ENCODE data around the gene IL12RB2. TPM values are rescaled to one million over a fixed set of nuclear protein-coding genes. Genes with fewer than 3 reads are reported as not detected.
"Not testable (repeated sequence)": the region's sequence is repeated elsewhere in the genome, so short reads cannot be mapped to it uniquely, and the experiment has no call there.

IL12RB2 gene
- total and polyA plus RNA-seq, 7 experiments from 2014 or later = 0.38 to 78.1 (median 0.88) TPM

- ChIA-PET POLR2A (no interaction called here), CTCF (no interaction called here)
- Histone ChIP-seq H3K27me3 (ENCODE audit: control insufficient read depth in 2 of 2, insufficient read depth in 2 of 2, low read length in 2 of 2) (no peaks in the 10 kb centered on the region), H3K4me3 (ENCODE audit: low read length) (no peak overlapping the region), H3K27ac (ENCODE audit: low read depth, low read length) (no peak overlapping the region), H3K36me3 (ENCODE audit: control insufficient read depth in 2 of 3, insufficient read depth in 3 of 3, low read length in 3 of 3) (peaks cover 0 to 3% (median 0%) of the 10 kb centered on the region in 3 experiments), H3K9me3 (ENCODE audit: control insufficient read depth in 2 of 3, low read length in 3 of 3) (no peaks in the 10 kb centered on the region), H3K4me1 (ENCODE audit: control insufficient read depth in 2 of 2, insufficient read depth in 2 of 2, low read length in 2 of 2) (no peaks in the 10 kb centered on the region)
- H3K4me1 Mint-ChIP-seq = peaks cover 0 to 20% (median 7%) of the 10 kb centered on the region in 7 donors
- H3K27me3 Mint-ChIP-seq = no peaks in the 10 kb centered on the region
- ATAC-seq (no peak), DNase-seq (no peak)
- no peak overlapping the region for H3K4me3 Mint-ChIP-seq
- H3K9me3 Mint-ChIP-seq = peaks cover 0 to 1% (median 0%) of the 10 kb centered on the region in 11 donors
- H3K27ac Mint-ChIP-seq = peak overlapping the region in 3 of 9 donors; percentile 36 to 83 (median 38)
- intact Hi-C loops (cut with micrococcal nuclease) = no loop called here
- H3K36me3 Mint-ChIP-seq = peaks cover 0 to 18% (median 0%) of the 10 kb centered on the region in 5 donors
Observed at GRCh38 chr1:67404212-67404620, 96.5 kb downstream of the IL12RB2 start.

GRCh38 chr1:67405473-67406245 is 98.0 kb downstream of the IL12RB2 start:
- peaks cover 0 to 18% (median 13%) of the 10 kb centered on the region in 5 donors for H3K36me3 Mint-ChIP-seq
- Histone ChIP-seq H3K4me3 (ENCODE audit: low read length) (no peak overlapping the region), H3K36me3 (ENCODE audit: control insufficient read depth in 2 of 3, insufficient read depth in 3 of 3, low read length in 3 of 3) (peaks cover 0 to 5% (median 3%) of the 10 kb centered on the region in 3 experiments), H3K27ac (ENCODE audit: low read depth, low read length) (no peak overlapping the region), H3K27me3 (ENCODE audit: control insufficient read depth in 2 of 2, insufficient read depth in 2 of 2, low read length in 2 of 2) (no peaks in the 10 kb centered on the region), H3K9me3 (ENCODE audit: control insufficient read depth in 2 of 3, low read length in 3 of 3) (no peaks in the 10 kb centered on the region), H3K4me1 (ENCODE audit: control insufficient read depth in 2 of 2, insufficient read depth in 2 of 2, low read length in 2 of 2) (no peaks in the 10 kb centered on the region)
- ChIA-PET CTCF (no interaction called here), POLR2A (interaction anchor here (1.2 kb wide), 1 partner anchor 24 kb away, joined by 3 read pairs; the partner anchor contains the start of gene SERBP1)
- no peaks in the 10 kb centered on the region for H3K9me3 Mint-ChIP-seq
- no peak overlapping the region for H3K4me3 Mint-ChIP-seq
- peak overlapping the region; percentile 14 to 83 (median 60) for H3K27ac Mint-ChIP-seq
- DNase-seq = no peak
- no peaks in the 10 kb centered on the region for H3K27me3 Mint-ChIP-seq
- no peak for ATAC-seq
- peaks cover 0 to 27% (median 15%) of the 10 kb centered on the region in 7 donors for H3K4me1 Mint-ChIP-seq
- intact Hi-C loops (cut with micrococcal nuclease) = no loop called here

GRCh38 chr1:67407498-67407897 is 99.8 kb downstream of the IL12RB2 start:
- Mint-ChIP-seq H3K4me1 (peaks cover 0 to 30% (median 15%) of the 10 kb centered on the region in 7 donors), H3K36me3 (peaks cover 0 to 29% (median 17%) of the 10 kb centered on the region in 5 donors), H3K4me3 (no peak overlapping the region), H3K9me3 (no peaks in the 10 kb centered on the region), H3K27me3 (no peaks in the 10 kb centered on the region), H3K27ac (peak overlapping the region in 3 of 9 donors; percentile 8 to 17 (median 12))
- Histone ChIP-seq H3K27me3 (ENCODE audit: control insufficient read depth in 2 of 2, insufficient read depth in 2 of 2, low read length in 2 of 2) (no peaks in the 10 kb centered on the region), H3K4me3 (ENCODE audit: low read length) (no peak overlapping the region), H3K36me3 (ENCODE audit: control insufficient read depth in 2 of 3, insufficient read depth in 3 of 3, low read length in 3 of 3) (peaks cover 0 to 10% (median 8%) of the 10 kb centered on the region in 3 experiments), H3K27ac (ENCODE audit: low read depth, low read length) (no peak overlapping the region), H3K9me3 (ENCODE audit: control insufficient read depth in 2 of 3, low read length in 3 of 3) (no peaks in the 10 kb centered on the region), H3K4me1 (ENCODE audit: control insufficient read depth in 2 of 2, insufficient read depth in 2 of 2, low read length in 2 of 2) (no peaks in the 10 kb centered on the region)
- ChIA-PET POLR2A (interaction anchor here (0.7 to 1.5 kb wide), 3 partner anchors 9 to 237 kb away, joined by 3 read pairs; no protein-coding TSS in a partner anchor), CTCF (no interaction called here)
- DNase-seq (no peak), ATAC-seq (no peak)
- intact Hi-C loops (cut with micrococcal nuclease) = no loop called here

- Mint-ChIP-seq H3K4me3 (no peak overlapping the region), H3K4me1 (peaks cover 0 to 30% (median 15%) of the 10 kb centered on the region in 7 donors), H3K27me3 (no peaks in the 10 kb centered on the region), H3K36me3 (peaks cover 0 to 29% (median 17%) of the 10 kb centered on the region in 5 donors), H3K27ac (peak overlapping the region in 8 of 9 donors; percentile 5 to 69 (median 14)), H3K9me3 (no peaks in the 10 kb centered on the region)
- Histone ChIP-seq H3K36me3 (ENCODE audit: control insufficient read depth in 2 of 3, insufficient read depth in 3 of 3, low read length in 3 of 3) (peaks cover 0 to 13% (median 8%) of the 10 kb centered on the region in 3 experiments), H3K27me3 (ENCODE audit: control insufficient read depth in 2 of 2, insufficient read depth in 2 of 2, low read length in 2 of 2) (no peaks in the 10 kb centered on the region), H3K9me3 (ENCODE audit: control insufficient read depth in 2 of 3, low read length in 3 of 3) (no peaks in the 10 kb centered on the region), H3K4me3 (ENCODE audit: low read length) (no peak overlapping the region), H3K27ac (ENCODE audit: low read depth, low read length) (no peak overlapping the region), H3K4me1 (ENCODE audit: control insufficient read depth in 2 of 2, insufficient read depth in 2 of 2, low read length in 2 of 2) (no peaks in the 10 kb centered on the region)
- ChIA-PET CTCF (interaction anchor here (0.7 kb wide), 1 partner anchor 155 kb away, joined by 3 read pairs; no protein-coding TSS in a partner anchor), POLR2A (interaction anchor here (0.7 to 1.2 kb wide), 3 partner anchors 10 to 74 kb away, joined by 3 to 4 read pairs (median 3); no protein-coding TSS in a partner anchor)
- intact Hi-C loops (cut with micrococcal nuclease) = no loop called here
- no peak for ATAC-seq
- no peak for DNase-seq
Observed at GRCh38 chr1:67408148-67408547, 100.5 kb downstream of the IL12RB2 start.

GRCh38 chr1:67413101-67413500 is 105.4 kb downstream of the IL12RB2 start:
- H3K9me3 Mint-ChIP-seq; H3K4me3 Mint-ChIP-seq; DNase-seq; H3K27ac ChIP-seq (ENCODE audit: low read depth, low read length); H3K9me3 ChIP-seq (ENCODE audit: control insufficient read depth in 2 of 3, low read length in 3 of 3); H3K27me3 Mint-ChIP-seq; intact Hi-C loops (cut with micrococcal nuclease); ATAC-seq; H3K27me3 ChIP-seq (ENCODE audit: control insufficient read depth in 2 of 2, insufficient read depth in 2 of 2, low read length in 2 of 2); H3K4me1 ChIP-seq (ENCODE audit: control insufficient read depth in 2 of 2, insufficient read depth in 2 of 2, low read length in 2 of 2); H3K4me3 ChIP-seq (ENCODE audit: low read length); CTCF ChIA-PET: not testable (repeated sequence)
- Mint-ChIP-seq H3K27ac (peak overlapping the region in 1 of 9 donors; percentile 9), H3K36me3 (peaks cover 5 to 50% (median 33%) of the 10 kb centered on the region in 5 donors), H3K4me1 (peaks cover 14 to 44% (median 38%) of the 10 kb centered on the region in 7 donors)
- peaks cover 9 to 60% (median 24%) of the 10 kb centered on the region in 3 experiments for H3K36me3 ChIP-seq (ENCODE audit: control insufficient read depth in 2 of 3, insufficient read depth in 3 of 3, low read length in 3 of 3)
- POLR2A ChIA-PET = interaction anchor here (0.9 kb wide), 1 partner anchor 14 kb away, joined by 3 read pairs; no protein-coding TSS in a partner anchor

- POLR2A ChIA-PET = interaction anchor here (0.8 kb wide), 1 partner anchor 31 kb away, joined by 3 read pairs; no protein-coding TSS in a partner anchor
- H3K4me1 Mint-ChIP-seq = peaks cover 19 to 49% (median 44%) of the 10 kb centered on the region in 7 donors
- no peak overlapping the region for H3K4me3 Mint-ChIP-seq
- no peak overlapping the region for H3K4me3 ChIP-seq (ENCODE audit: low read length)
- H3K27me3 ChIP-seq (ENCODE audit: control insufficient read depth in 2 of 2, insufficient read depth in 2 of 2, low read length in 2 of 2) = no peaks in the 10 kb centered on the region
- H3K4me1 ChIP-seq (ENCODE audit: control insufficient read depth in 2 of 2, insufficient read depth in 2 of 2, low read length in 2 of 2) = peaks cover 0 to 7% of the 10 kb centered on the region in 2 donors
- no peaks in the 10 kb centered on the region for H3K9me3 Mint-ChIP-seq
- H3K27ac Mint-ChIP-seq = peak overlapping the region in 2 of 9 donors; percentile 38 to 65
- H3K9me3 ChIP-seq (ENCODE audit: control insufficient read depth in 2 of 3, low read length in 3 of 3) = no peaks in the 10 kb centered on the region
- H3K36me3 ChIP-seq (ENCODE audit: control insufficient read depth in 2 of 3, insufficient read depth in 3 of 3, low read length in 3 of 3) = peaks cover 9 to 74% (median 24%) of the 10 kb centered on the region in 3 experiments
- ATAC-seq = no peak
- no peaks in the 10 kb centered on the region for H3K27me3 Mint-ChIP-seq
- intact Hi-C loops (cut with micrococcal nuclease) = loop anchor here (1.0 to 2.0 kb wide), 2 partner anchors 10 to 14 kb away; no protein-coding TSS in a partner anchor
- no peak for DNase-seq
- CTCF ChIA-PET = no interaction called here
- H3K36me3 Mint-ChIP-seq = peaks cover 5 to 56% (median 36%) of the 10 kb centered on the region in 5 donors
- no peak overlapping the region for H3K27ac ChIP-seq (ENCODE audit: low read depth, low read length)
Observed at GRCh38 chr1:67414574-67414973, 106.9 kb downstream of the IL12RB2 start.

All from naive thymus-derived CD4-positive, alpha-beta T cell (primary cell).